HG03439 (cell line): Measurements from ENCODE around the gene RASL12.

ENCODE experiments used
- ATAC-seq: cut with Tn5 transposase; IDR thresholded peaks from one replicate; pipeline ENCODE4 v1.9.1; 2021; ENCODE audit warnings: mild to moderate bottlenecking, moderate library complexity; ENCODE audit not compliant: unreplicated experiment

The RASL12 gene

DNA sequence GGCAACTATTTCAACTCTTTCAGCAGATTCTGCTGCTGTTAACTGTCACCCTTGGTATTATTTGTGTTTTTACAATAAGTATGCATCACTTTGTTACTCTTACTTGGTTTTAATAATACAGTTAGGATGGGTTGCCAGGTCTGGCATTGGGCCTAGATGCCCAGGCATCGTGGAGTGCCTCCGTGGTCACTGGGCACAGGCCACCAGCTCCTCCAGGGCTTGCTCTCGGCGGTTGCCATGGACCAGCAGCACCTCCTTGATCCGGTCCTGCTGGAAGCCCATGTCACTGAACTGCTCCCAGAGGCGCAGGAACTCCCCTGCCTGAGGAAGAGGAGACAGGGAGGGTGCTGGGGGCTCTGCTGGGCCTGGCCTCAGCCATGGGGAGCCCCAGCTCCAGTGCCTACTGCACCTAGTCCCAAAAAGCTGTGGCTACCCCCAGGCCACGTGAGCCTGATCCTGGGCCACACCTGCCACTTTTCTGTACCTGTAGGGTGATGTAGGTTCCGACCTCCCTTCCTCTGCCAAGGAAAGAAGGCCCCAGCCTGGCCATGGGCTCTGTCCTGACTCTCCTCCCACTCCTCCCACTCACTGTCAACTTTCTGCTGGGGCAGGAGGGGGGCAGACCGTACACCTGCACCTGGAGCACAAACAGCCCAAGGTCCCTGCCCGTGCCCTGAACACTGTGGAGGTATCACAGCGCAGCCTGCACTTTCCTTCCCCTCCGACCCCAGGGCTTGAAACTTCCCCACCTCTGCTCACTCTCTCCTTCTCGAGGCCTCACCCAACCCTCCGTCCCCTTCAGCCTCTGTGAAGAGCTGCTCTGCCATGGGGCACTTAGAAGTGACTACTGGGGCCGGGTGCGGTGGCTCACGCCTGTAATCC, 25.4 kb upstream of the RASL12 start:
- ATAC-seq, result no peak

GRCh38 chr15:65091946-65092770, 24.4 kb upstream of the RASL12 start:
- no peak for ATAC-seq

GRCh38 chr15:65089206-65089824, 21.5 kb upstream of the RASL12 start:
- no peak for ATAC-seq

DNA sequence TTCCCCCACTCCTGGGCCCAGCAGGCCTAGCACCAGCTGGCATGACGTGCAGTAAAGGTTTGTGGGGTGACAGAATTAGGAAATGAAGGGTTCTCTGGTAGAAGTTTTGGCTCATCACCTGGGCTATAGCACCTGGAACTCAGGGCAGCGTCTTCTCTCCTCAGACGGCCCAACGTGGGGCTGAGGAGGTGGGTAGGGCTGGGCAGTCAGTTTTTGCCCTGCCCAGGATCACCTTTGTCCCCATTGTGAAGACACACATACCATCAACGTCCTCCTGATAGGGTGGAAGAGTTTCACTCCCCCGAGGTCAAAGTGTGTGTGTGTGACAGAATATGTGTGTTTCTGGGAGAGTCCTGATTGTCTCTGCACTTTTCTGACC, 20.8 kb upstream of the RASL12 start:
- ATAC-seq, result no peak

DNA sequence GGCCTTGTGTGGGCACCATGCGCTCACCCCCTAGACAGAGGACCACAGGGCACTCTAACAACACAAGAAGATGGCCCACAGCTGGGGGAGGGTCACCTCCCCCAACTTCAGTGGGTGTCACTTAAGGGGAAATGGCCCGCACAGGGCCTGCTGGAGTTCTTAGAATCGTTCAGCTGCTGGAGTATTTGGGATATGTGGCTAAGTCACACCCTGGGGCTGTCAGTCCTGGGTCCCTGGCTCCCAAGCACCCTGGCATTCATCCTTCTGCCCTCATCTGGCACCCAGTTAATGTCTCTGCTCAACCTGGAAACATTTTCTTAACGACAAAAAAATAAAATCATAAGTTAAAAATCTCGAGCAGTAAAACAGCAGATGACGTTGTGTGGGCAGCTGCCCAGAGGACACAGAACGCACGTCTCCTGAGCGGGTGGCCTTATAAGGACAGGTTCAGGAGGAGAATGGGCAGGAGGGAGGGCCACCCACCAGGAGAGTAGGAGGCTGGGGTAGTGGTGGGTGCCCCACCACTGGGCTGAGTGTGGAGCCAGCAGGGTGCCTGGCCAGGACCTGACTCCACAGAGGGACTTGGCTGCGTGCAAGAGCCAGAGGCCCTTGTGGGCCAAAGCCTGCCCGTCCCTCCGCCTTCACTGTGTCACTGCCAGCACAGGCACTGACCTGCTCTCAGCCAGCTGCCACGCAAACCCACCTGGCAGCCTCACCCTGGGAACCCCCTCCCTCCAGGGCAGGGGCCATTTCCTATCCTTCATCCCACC, 20.3 kb upstream of the RASL12 start:
- no peak for ATAC-seq

DNA sequence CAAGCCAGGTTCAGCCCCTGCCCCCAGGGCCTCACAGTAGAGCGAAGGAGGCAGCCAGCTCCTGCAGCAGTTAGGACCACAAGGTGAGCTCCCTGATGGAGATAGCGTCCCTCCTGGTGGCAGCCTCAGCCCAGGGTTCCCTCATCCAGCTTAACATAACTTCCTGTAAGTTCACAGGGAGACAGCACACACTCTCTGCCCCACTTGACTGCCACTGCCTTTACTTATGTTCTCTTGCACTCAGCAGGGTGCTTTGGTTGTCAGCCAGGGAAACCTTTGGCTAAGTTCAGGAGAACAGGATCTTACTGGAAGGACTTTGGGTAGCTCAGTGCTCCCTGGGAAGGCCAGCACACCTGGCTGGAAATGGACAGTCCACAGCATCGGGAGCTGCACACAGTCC, 19.6 kb upstream of the RASL12 start:
- no peak for ATAC-seq

GRCh38 chr15:65086680-65087111, 18.9 kb upstream of the RASL12 start:
- ATAC-seq, result no peak

GRCh38 chr15:65085990-65086679, 18.3 kb upstream of the RASL12 start:
- no peak for ATAC-seq

- no peak for ATAC-seq
Observed at GRCh38 chr15:65085207-65085753, 17.5 kb upstream of the RASL12 start.

DNA sequence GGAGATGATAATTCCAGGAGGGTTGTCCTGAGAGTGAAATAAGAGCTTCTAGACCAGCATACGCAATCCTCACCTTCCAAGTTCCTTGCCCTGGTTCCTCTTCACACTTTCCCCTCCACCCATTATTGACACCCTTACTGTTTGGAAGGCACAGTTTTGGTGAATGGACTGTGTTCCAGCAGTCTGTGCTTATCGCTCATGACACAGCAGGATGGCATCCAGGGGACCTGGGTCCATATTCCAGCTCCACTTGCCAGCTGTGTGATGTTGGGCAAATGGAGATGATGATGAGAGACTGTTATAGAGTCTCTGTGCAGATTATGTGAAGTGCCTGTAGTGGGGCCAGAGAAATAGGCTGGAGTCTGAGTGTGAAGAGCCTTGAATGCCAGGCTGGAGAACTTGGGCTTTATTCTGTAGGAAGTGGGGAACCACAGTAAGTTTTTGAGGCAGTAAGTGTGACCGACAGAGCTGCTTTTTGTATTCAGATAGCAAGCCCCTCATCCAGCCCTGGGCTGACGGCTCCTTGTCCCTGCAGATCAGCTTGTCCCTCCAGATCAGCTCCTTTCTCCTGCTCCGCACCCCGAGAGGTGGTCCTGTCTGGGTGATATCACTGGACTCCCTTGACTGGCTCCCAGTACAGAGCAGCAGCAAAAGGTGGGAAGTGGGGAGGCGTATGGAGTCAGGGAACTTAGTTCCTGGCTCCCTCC, 16.9 kb upstream of the RASL12 start:
- ATAC-seq, result no peak

DNA sequence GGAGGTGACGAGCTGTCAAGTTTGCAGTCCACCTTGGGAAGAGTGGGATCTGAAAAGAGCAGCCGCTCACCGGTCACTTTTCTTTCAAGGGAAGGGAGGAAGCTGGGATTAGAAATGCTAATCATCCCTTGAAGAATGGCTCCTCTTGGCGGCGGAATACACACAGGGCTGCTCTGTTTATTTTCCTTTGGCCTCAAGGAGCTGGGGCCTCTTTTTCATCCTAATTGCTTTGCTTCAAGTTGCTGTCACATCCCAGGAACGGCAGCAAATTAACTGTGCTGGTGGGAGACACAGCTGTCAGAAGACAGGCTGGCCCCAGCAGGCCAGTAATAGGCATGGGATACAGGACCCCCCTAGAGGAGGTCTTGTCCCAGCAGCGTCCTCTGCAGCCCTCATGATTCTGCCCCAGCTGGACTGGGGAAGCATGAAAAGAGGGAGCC, 15.5 kb upstream of the RASL12 start:
- no peak for ATAC-seq

- ATAC-seq, result no peak
Observed at GRCh38 chr15:65082303-65082953, 14.6 kb upstream of the RASL12 start.

DNA sequence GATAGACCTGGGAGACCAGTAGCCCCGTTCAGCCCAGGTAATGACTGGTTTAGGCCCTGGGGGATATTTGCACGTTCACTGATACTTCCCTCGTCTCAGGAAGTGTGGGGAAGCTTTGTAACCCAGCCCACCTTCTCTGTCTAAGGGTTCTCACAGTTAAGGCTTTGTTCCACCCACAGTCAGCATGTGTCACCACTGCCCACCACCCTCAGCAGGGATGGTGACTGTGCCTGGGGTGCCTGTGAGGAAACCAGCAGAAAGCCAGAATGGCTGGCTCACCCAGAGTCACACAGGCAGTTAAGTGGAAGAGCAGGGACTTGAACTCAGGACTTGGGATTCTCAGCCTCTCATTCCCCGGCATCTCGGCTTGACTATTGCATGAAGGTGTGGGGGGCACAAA, 14.0 kb upstream of the RASL12 start:
- no peak for ATAC-seq

- no peak for ATAC-seq
Observed at GRCh38 chr15:65081270-65081669, 13.5 kb upstream of the RASL12 start.

- ATAC-seq, result no peak
Observed at GRCh38 chr15:65079580-65079979, 11.8 kb upstream of the RASL12 start.

DNA sequence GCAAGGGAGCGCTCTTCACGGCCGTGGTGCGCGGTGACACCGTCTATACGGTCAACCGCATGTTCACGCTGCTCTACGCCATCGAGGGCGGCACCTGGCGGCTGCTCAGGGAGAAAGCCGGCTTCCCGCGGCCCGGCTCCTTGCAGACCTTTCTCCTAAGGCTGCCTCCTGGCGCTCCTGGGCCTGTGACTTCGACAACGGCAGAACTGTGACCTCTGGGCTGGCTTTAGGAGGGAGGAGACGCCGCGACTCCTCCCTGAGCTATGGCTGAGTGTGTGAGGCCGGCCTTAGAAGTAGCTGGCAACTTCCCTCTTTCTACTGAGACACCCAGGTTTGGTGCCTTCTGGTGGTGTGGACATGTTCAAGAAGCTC, 10.2 kb upstream of the RASL12 start:
- ATAC-seq, result no peak

GRCh38 chr15:65077291-65077980, 9.6 kb upstream of the RASL12 start:
- no peak for ATAC-seq
